CD4-positive, alpha-beta T cell treated with Interleukin-4 for 4 hours (primary cell): ENCODE data around the gene MEGF11.

Experiments used
- DNase-seq: peaks from one replicate; pipeline ENCODE4 v3.0.0-alpha.2; 2020

The MEGF11 gene

DNA sequence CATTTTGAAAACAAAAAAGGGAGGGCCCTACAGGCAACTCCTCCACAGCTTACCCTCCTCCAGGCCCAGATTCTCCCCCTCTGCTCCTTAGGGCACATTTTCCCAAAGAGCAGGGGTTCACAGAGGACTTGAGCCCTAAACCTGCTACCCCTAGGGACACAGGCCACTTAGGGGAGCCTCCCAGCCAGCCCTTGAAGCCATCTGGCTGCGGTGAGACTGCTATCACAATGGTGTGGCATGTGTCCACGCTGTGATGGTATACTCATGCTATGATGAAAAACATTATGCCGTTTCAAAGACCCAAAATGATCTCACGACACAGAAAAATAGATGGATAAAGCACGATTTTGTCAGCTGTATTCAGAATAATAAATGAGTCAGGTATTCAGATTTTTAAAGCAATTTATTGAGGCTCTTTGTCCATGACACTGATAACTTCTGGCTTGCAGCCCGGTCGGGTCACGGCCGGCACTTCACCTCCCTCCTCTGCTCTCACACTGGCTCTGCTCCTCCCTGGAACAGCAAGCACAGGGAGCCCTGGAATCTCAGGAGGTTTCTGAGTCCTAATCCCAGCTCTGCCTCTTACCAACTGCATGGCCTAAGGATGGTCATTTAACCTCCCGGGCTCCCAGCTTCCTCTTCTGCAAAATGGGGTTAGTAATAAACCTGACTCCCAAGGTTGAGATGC lies 115.3 kb downstream of the MEGF11 start:
- no peak for DNase-seq

DNA sequence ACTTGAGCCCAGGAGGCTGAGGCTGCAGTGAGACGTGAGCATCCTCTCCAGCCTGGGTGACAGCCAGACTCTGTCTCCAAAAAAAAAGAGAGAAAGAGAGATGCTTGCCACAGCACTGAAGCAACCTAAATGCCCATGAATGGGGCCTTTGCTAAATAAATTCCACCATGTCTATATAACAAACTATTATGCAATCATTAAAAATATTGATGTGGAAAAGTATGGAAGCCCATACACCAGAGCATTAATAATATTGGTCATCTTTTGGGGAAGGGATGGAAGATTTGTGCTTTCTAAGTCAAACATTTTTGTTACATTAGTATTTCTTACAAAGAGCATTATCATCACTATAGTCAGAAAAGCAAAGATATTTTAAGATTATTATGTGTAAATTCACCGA lies 116.6 kb downstream of the MEGF11 start:
- no peak for DNase-seq

DNA sequence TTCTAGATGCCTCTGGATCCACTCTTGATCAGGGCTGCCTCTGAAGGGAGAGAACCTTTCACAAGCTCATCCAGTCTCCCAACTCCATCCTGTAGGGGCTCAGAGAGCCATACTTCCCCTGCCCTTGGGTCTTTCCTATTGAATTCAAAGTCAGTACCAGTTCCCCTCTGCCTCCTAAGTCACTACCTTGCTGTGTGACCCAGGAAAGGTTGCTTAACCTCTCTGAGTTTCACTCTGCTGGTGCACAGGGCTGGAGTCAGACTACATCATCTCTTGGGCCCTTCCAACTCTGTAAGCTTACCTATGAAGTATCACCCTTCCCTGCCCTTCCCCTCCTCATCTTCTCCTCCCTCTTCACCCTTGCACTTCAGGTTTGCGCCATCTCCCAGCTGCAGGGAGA lies 117.9 kb downstream of the MEGF11 start:
- no peak for DNase-seq

DNA sequence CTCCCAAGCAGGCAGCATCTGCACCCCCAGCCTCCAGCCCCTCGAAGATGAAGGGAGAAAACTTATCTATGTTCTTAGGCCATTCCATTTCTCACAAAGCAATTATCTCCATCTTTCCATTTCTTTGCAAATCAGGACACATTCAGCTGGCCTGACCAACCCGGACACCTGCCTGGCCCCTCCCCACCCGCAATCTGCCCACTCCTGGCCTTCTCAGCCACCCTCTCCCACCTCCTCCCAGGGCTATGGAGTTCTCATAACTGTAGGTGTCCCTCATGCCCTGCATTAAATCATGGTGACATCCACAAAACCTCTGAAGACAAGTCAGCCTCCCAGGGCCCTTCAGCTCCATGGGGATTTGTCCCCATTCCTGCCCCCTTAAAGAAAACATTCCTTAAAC lies 119.3 kb downstream of the MEGF11 start:
- no peak for DNase-seq

DNA sequence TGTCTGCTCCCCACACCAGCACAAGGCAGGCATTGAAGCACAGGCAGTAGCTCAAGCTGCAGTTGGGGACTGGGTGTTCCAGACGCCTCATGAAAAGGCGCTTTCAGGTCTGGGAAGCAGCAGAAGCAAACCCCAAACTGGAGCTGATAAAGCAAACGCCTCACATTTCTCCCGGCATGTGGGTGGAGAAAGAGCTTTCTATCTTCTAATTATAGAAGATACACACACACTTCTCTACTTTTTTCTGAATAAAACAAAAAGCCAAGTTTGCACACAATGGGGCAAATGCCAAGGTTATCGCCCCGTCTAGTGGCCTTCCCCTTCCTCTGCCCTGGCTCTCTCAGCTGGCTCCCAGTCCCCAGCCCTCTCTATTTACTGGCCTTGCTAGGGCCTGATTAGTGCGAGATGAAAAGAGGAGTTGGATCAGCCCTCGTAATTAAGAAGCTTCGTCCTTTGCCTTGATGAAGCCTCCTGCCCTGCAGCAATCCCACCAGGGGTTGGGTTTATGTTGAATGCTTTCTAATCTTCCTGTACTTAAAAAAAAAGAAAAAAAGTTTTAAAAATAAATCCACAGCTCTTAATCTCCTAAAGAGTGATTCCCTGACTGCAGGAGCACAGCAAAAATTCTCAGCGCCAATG lies 120.2 kb downstream of the MEGF11 start:
- no peak for DNase-seq

DNA sequence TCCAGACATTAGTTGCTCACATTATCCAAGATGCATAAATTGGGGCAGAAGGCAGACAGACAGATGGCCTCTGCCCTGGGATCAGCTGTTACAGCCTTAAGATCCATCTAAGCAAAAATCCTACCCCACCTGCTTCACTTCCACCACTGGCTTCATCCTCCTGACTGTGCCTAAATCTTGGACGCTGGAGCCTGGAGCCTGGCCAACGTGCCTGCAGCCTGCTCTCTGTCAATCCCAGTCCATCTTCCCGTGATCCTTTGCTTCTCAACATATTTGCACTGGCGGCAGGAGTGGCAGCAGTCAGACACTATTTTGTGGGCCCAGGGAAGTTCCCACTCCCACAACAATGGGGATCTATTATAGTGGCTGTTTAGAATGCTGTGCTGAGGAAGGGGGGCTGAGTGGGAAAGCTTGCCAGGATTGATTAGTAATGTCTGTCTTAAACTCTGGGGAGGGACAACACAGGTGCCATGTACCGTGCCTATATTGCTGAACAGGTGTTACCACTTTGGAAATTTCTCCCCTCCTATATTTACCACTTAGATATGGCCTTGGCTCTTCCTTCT lies 121.2 kb downstream of the MEGF11 start:
- DNase-seq, result no peak

DNA sequence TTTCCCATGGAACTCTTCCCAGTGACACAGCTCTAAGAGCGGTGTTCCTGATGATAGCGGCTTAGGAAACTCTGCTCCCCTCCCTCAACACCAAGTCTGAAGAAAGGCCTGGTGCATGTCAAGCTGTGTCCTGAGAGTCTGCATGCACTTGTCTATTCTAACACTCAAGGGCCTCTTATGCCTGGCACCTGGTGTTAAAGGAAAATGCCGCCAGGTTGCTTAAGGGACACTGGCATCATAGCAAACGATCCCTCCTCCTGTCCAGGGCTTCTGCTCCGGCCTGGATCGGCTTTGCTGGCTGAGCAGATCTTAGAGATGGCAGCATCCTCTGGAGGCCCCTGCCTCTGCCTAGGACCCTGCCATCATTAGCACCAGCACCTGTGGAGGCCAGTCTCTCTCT lies 121.7 kb downstream of the MEGF11 start:
- DNase-seq, result no peak

DNA sequence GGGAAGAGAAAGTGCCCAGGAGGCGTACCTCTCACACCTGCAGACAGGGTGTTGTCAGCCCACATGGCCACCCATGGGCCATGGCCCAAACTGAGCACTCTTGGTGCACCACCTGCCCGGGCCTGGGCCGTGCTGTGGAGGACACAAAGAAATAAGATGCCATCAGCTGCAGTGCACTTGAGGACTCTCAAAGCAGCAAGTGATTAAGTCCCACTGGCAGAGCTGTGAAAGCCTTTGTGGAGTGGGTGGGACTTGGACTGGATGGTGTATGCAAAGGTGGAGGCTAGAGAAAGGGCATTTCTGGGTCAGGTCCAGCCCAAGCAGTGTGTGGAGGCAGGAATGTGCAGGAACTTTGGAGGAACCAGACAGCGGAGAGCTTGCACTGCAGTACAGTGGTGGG lies 122.3 kb downstream of the MEGF11 start:
- no peak for DNase-seq

DNA sequence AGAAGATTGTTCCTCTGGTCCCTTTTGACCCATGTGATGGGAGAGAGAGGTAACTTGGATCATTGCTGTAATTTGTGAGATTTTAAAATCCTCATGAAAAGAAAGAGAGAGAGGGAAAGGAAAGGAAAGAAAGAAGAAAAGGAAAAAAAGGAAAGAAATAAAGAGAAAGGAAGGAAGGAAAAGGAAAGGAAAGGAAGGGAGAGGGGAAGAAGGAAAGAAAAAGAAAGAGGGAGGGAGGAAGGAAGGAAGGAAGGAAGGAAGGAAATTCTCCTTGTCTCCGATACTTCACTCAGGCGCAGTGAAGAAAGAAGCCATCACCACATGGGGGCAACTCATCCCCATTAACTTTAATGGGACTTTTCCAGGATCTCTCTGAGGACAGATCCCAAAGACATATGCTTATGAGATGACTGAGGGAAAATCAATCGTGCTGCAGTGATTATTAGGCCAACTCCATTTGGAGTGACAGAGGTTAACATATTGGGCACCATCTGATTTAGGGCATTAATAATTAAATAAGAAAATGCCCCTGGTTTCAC lies 123.0 kb downstream of the MEGF11 start:
- no peak for DNase-seq

DNA sequence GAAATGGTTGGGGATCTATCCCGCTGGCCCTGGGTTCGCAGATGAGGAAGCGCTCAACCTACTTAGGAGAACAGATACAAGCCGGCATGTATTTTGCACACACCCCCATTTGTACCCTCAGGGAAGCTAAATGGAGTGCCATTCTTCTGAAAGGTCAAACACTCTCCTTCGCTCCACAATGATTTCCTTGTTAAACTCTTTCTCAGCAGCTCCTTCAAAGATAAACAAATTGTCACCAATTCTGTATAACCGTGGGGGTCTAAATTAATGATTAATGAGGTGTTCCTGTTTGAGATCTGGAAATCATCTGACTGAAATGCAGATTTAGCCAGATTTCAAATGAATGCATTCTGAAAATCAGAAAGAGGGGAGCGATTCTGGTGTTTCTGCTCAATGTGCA lies 124.0 kb downstream of the MEGF11 start:
- DNase-seq, result no peak

DNA sequence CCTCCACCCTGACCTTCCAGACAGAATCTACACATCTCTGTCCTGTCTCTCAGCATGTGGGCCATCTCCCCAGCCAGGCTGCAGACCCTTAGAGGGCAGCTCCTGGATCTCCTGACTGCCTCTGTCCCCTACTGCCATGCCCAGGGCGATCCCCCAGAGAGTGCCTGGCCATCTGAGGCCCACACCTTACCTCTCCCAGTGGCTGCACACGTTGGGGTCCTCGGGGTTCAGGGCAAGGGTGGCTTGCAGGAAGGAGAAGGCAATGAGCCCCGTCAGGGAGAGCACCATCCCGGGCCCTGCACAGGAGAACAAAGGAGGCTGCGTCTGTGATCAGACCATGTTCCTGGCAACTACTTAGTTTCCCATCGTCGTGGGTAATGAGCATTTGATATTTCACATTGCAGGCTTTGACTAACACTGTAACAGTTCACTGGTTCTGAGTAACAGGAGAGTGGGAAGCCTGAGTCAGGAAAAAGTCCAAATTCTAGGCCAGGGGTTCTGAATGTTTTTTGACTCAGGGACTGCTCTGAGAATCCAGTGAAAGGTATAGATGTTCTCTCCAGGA lies 125.4 kb downstream of the MEGF11 start:
- no peak for DNase-seq

DNA sequence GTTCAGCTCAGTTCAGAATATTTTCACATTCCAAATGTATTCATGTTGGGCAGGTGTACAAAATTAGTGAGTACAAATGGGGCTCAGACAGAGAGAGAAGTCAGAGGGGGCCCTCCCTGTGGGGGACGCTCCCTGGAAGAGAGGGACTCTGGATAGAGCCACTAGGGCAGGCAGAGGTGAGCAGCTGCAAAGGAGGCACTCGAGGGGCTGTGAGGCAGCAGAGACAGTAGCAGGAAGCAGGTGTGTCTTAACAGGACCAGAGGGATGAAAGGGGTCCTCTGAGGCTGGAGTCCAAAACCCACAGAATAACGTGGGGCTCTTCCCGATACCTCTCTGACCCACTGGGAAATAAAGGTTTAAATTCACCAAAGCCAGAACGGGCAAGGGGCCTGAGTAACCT lies 127.1 kb downstream of the MEGF11 start:
- no peak for DNase-seq

DNA sequence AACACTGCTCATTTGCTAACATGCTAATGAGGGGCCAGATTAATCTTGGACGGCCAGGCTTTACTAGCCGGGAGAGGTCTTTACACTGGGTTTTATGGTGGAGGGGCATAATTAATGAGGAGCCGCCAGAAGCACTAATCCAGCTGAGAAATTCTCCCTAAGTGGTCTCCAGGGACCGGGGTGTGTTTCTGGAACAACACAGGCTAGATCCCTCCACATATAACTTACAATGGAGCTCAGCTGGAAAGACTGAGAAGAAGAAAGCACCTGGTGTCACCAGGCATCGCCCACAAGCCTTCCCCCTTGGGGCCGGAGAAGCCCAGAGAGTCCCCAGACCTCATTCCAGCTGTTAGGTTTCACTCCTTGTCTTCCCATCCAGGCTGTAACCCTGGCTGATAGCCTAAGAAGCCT lies 127.5 kb downstream of the MEGF11 start:
- DNase-seq, result no peak

DNA sequence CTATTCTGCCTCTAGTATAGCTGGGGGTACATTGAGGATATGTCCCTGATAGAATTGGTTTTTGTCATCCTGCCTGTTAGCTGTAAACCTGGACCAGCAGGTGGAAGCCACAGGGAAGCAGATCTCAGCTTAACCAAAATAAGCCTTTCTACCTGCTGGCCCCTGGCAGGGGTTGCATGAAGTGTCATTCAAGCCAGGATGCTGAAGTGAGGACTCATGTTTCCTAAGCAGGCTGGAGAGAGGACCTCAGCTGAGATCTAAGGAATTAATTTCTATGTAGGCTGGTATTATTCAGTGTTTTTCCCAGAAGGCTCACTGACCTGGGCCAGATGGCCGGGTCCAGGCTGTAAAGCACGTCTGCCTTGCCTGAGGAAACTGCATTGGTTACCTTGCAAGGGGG lies 128.9 kb downstream of the MEGF11 start:
- DNase-seq, result no peak

DNA sequence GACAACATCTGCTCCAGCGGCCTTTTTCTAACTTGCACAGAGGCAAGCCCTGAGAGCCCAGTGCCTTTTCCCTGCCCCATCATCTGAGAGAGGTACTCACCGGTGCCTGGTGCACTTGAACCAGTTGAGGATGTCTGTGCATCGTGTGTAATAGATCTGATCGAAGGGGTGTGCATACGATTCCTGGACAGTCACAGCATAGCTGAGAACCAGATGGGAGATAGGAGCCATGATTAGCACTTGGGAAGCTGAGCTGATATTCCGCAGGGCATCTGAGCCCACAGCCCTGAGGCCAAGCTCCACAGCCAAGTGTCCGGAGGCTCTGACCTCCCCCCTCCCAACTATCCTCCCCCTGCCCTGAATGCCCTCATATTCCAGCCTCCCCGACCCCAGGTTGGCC lies 129.8 kb downstream of the MEGF11 start:
- DNase-seq, result no peak

DNA sequence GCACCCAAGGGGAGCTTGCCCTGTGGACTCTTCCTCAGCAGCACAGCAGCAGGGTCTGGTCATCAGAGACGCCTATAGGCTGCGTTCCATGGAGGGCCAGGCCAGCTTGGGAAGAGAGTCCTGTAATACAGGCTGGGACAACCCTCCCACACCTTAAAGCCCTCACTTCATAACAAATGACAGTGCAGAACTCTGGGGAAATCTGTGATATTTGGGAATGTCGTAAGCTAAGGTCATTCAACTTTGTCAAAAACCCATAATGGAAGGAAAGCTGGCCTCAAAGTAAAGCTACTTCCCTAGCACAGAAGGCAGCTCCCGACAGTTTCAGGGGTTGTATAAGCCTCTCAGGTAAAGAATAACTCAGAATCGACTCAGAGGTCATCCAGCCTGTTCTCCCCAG lies 133.1 kb downstream of the MEGF11 start:
- DNase-seq, result no peak

DNA sequence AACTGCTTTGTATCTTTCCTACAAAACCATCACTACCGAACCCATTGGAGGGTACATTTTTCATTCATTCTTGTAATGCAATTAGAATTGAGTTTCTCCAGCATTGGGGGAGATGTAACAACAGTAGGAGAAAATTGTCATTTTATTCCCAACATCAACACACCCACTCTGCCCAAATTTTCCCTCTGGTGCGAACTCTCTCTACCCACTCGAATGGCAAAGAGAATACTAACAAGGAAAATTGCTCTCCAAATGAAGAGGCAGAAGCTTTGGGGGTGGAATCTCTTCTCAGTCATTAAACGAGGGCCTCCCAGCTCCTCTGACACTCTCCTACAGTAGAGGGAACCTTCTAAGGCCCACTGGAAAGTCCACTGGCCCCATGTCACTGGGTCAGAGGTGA lies 135.7 kb downstream of the MEGF11 start:
- DNase-seq, result no peak

DNA sequence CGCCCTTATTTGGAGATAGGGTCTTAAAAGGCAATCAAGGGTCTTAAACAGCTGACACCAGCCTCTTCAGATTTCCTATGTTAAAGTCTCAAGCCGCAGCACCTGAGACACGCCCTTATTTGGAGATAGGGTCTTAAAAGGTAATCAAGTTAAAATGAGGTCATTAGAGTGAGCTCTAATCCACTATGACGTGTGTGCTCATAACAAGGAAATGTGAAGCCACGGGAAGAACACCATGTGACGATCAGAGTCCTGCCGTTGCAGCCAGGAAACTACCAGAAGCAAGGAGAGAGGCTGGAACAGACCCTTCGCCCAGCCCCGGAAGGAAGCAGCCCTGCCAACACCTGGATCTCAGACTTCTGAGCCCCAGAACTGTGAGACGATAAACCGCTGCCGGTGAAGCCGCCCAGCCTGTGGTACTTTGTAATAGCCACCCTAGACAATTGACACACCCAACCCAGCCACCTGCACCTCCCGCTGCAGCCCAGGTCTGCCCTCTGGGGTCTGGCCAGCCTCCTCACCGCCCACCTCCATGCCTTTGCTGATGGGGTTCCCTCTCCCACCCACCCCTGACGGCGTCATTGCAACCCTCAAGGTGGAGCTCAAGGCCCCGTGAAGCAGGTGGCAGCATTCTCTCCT lies 137.9 kb downstream of the MEGF11 start:
- peak; percentile 51 for DNase-seq

DNA sequence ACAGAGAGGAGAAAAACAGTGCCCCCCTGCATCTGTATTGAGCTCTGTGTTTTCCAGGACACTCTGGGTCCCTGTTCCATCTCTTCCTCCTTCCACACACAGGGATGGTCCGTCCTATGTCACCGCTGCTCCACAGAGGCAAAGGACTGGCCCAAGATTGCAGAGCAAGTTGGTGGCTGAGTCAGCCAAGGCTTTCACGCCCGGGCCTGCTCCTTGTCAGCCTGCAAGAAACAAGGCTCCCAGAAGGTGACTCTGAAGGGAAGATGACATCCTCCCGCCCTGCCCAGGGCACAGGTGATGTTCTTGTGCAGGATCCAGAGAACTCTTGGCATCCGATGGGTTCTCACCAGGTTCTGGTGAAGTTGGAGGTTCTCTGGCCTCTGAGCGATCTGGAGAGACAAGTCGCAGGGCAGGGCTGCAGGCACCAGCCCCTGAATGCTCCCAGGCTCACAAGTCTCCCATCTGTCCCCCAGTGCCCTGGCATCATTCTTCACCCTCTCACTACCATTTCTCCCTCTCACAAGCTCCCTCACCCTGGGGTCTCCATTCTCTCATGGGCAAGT lies 138.6 kb downstream of the MEGF11 start:
- DNase-seq, result no peak

DNA sequence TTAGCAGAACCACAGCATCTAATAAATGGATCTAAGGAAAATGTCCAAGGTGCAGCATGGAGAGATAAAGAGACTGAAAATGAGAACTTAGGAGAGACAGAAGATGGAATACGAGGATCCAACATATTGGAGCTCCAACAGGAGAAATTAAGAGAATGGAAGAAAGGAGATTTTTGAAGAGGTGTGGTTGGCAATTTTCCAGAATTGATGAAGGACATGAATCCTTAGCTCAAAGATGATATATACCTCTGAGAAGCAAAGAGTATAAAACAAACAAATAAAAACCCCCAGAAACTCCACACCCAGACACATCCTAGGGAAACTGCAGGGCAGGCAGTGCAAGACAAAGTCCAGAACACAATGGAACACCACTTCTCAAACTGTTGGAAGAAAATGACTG lies 141.2 kb downstream of the MEGF11 start:
- no peak for DNase-seq

DNA sequence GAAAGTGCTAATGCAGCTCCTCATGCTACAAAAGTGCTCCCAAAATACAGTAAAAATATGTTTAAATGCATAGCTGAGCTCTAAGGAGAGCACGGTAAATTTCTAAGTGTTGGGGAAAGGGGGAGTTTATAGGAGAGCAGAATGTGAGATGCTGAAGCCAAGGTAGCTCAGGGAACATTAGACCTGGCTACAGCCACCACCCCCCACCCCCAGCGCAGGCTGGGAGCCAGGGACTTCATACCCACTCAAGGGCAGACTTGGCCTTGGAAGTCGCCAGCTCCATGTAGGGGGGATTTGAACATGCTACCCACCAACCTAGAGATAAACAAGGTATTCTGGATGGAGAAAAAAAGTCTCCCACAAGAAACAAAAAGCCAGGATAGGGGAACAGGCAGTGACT lies 142.2 kb downstream of the MEGF11 start:
- DNase-seq, result no peak

DNA sequence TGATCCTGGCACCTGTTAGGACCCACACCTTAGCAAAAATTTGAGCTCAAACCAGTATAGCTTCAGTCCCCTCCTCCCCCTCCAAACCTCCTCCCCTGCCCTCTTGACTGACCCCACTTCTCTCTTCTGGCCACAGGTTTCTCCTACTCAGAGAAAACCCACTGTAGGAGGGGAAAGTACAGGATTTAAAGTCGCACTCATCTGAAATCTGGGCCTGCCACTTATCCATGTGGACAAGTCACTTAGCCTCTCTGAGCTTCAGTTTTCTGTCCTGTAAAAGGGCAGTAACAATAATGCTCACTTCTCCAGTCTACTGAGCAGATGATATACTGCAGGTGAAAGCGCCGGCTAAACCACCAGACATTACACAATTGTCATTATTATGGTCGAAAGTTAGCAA lies 142.7 kb downstream of the MEGF11 start:
- no peak for DNase-seq

DNA sequence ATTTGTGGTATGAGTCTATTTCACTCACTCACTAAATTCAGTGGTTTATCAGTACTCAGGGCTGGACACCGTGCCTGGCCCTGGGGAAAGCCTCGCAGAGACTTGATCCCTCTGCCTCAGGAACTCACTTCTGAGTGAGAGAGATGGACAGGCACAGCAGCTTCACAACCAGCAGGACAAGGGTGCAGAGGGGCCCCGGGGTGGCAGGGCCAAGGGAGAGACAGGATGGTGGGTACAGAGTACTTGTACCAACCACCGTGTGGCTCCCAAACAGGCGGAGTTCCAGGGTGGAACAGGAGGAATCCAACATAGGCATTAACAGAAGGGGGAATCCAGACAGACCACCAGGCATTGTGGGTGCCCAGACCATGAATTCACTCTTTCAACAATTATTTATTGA lies 143.7 kb downstream of the MEGF11 start:
- no peak for DNase-seq
